Endothelial cell of umbilical vein (primary cell): ENCODE results near the gene PET100. TPM values are rescaled to one million over a fixed set of nuclear protein-coding genes. Genes with fewer than 3 reads are reported as not detected.

Experiments used
- BruUV-seq: library from RNA; stranded (reverse); fragments of 400-500 nt; replicated peaks from 2 replicates; lab custom pipeline; 2021; lab: Mats Ljungman, UMichigan
- CTCF ChIA-PET: fragments of 300-600, 350-600 bp; sonication (Branson Sonifier 250); formaldehyde crosslinking; loops from one replicate; lab custom pipeline; 2021; ENCODE audit warnings: antibody characterized with exemption, inconsistent platforms; lab: Charles Lee
- POLR2A ChIA-PET: fragments of 300-600, 350-600 bp; sonication (Branson Sonifier 250); formaldehyde crosslinking; loops from one replicate; lab custom pipeline; 2021; ENCODE audit warnings: antibody characterized with exemption, inconsistent platforms; lab: Charles Lee
- DNase-seq: peaks from one replicate; pipeline ENCODE4 v3.0.0-alpha.2; 2011; ENCODE audit warnings: low read depth, low spot score
- FAIRE-seq: peaks from 2 replicates; lab custom pipeline; 2011; peaks lifted over from hg19 to GRCh38; lab: Jason Lieb, UNC
- H2AFZ ChIP-seq: 2 replicates; pipeline ENCODE4 v1.6.0; 2012; ENCODE audit warnings: low read depth, low read length, control low read depth, inconsistent platforms
- H3K27ac ChIP-seq: 2 replicates; pipeline ENCODE4 v1.5.1; 2011; ENCODE audit warnings: low read depth, mild to moderate bottlenecking, control low read depth, low read length, moderate library complexity; ENCODE audit not compliant: insufficient read depth
- H3K27me3 ChIP-seq, 2 experiments: 2 replicates each; pipeline versions ENCODE4 v1.6.0 to v1.6.1; 2011; ENCODE audit warnings: low read length in 2 of 2, mixed read lengths in 1 of 2; ENCODE audit not compliant: control insufficient read depth in 2 of 2, insufficient read depth in 2 of 2
- H3K36me3 ChIP-seq, 2 experiments: 2 replicates in 1 of 2; 3 replicates in 1 of 2; pipeline ENCODE4 v1.5.1; 2011; ENCODE audit warnings: low read length in 2 of 2, mild to moderate bottlenecking in 1 of 2, moderate library complexity in 1 of 2; ENCODE audit not compliant: control insufficient read depth in 2 of 2, insufficient read depth in 2 of 2; ENCODE audit errors: extremely low read depth in 1 of 2
- H3K4me1 ChIP-seq: 3 replicates; pipeline ENCODE4 v1.5.1; 2011; ENCODE audit warnings: mild to moderate bottlenecking, low read length; ENCODE audit not compliant: control insufficient read depth, insufficient read depth; ENCODE audit errors: extremely low read depth
- H3K4me2 ChIP-seq: 2 replicates; pipeline ENCODE4 v1.6.1; 2011; ENCODE audit warnings: low read length, control low read depth, mixed read lengths; ENCODE audit not compliant: insufficient read depth
- H3K4me3 ChIP-seq, 3 experiments: fragments of 200-600 bp in 1 of 3; sonication (generic), shearing (Covaris generic) in 1 of 3; replicated peaks in 1 of 3; 2 replicates each; pipeline ENCODE4 v1.5.1; 2011 to 2016; ENCODE audit warnings: control low read depth in 3 of 3, low read length in 3 of 3, mild to moderate bottlenecking in 2 of 3, inconsistent platforms in 1 of 3, low read depth in 1 of 3, moderate library complexity in 1 of 3; ENCODE audit not compliant: insufficient read depth in 1 of 3
- H3K79me2 ChIP-seq: 2 replicates; pipeline ENCODE4 v1.6.0; 2012; ENCODE audit warnings: low read length, inconsistent platforms; ENCODE audit not compliant: control insufficient read depth, insufficient read depth
- H3K9ac ChIP-seq: replicated peaks from 2 replicates; pipeline ENCODE3; 2011; ENCODE audit warnings: low read length, control low read depth; ENCODE audit not compliant: insufficient read depth; ENCODE audit errors: extremely low read depth
- H3K9me1 ChIP-seq: replicated peaks from 3 replicates; pipeline ENCODE4 v1.6.0; 2011; ENCODE audit warnings: mild to moderate bottlenecking, low read length; ENCODE audit not compliant: control insufficient read depth, insufficient read depth; ENCODE audit errors: extremely low read depth
- H3K9me3 ChIP-seq: replicated peaks from 2 replicates; pipeline ENCODE4 v1.5.1; 2012; ENCODE audit warnings: low read length, inconsistent platforms; ENCODE audit not compliant: control insufficient read depth, insufficient read depth
- H4K20me1 ChIP-seq: replicated peaks from 2 replicates; pipeline ENCODE3; 2011; ENCODE audit warnings: mild to moderate bottlenecking, low read length; ENCODE audit not compliant: control insufficient read depth, insufficient read depth; ENCODE audit errors: extremely low read depth
- EZH2 ChIP-seq: IDR thresholded peaks from 2 replicates; pipeline ENCODE4 v1.6.1; 2012; ENCODE audit warnings: borderline replicate concordance, low read depth, mild to moderate bottlenecking, moderate library complexity, low read length, inconsistent platforms; ENCODE audit not compliant: severe bottlenecking
- FOS ChIP-seq: IDR thresholded peaks from 2 replicates; pipeline ENCODE4 v1.6.1; 2011; ENCODE audit warnings: mild to moderate bottlenecking, low read length, moderate library complexity, borderline replicate concordance; ENCODE audit not compliant: insufficient read depth
- GATA2 ChIP-seq: IDR thresholded peaks from 2 replicates; pipeline ENCODE4 v1.7.0; 2011; ENCODE audit warnings: low read depth, mild to moderate bottlenecking, moderate library complexity, mixed read lengths, low read length; ENCODE audit not compliant: insufficient read length, insufficient read depth
- JUN ChIP-seq: IDR thresholded peaks from 2 replicates; pipeline ENCODE4 v1.6.1; 2011; ENCODE audit warnings: borderline replicate concordance, low read depth; ENCODE audit not compliant: insufficient read length, insufficient read depth
- MYC ChIP-seq: IDR thresholded peaks from one replicate; pipeline ENCODE4 v1.6.1; 2011; ENCODE audit warnings: mild to moderate bottlenecking, low read depth, low read length
- POLR2A ChIP-seq: IDR thresholded peaks from 2 replicates; pipeline ENCODE4 v1.6.1; 2012; ENCODE audit warnings: low read depth, mild to moderate bottlenecking, control low read depth, low read length
- POLR2AphosphoS5 ChIP-seq: IDR thresholded peaks from 2 replicates; pipeline ENCODE4 v1.6.1; 2012; ENCODE audit warnings: low read depth, mild to moderate bottlenecking, control low read depth, low read length, moderate library complexity; ENCODE audit not compliant: insufficient read depth
- dilution Hi-C: fragments of 300-500 bp; cut with MboI; formaldehyde crosslinking; loops from one replicate; pipeline ENCODE4 v1.15.0; 2019; ENCODE audit warnings: low sequenced_read_pairs; ENCODE audit not compliant: extremely low pct_ligation_motif_present
- intact Hi-C: fragments of 100-400 bp; cut with micrococcal nuclease; formaldehyde crosslinking; loops from one replicate; pipeline ENCODE4 v1.10.0; 2022
- polyA plus RNA-seq, 4 experiments: library from polyadenylated mRNA; depleted of rRNA in 3 of 4; stranded (reverse) in 3 of 4; unstranded in 1 of 4; fragments of >200 nt; gene quantifications; 2 replicates each; pipeline versions ENCODE4 v1.2.1 to v1.2.3, GENCODE V29; 2011 to 2012; ENCODE audit warnings: missing spikeins in 1 of 4
- total RNA-seq: library from RNA; stranded (reverse); gene quantifications from 2 replicates; pipeline ENCODE4 v1.2.3, GENCODE V29; 2021
- TF ChIP-seq, protein P1 (sequence below): IDR thresholded peaks from 2 replicates; pipeline ENCODE4 v1.6.1; 2011; ENCODE audit not compliant: insufficient read depth, insufficient read length
- TF ChIP-seq, protein P2 (sequence below), 2 donors: IDR thresholded peaks; 1 replicate in 1 of 2; 2 replicates in 1 of 2; pipeline ENCODE4 v1.5.1; 2011; ENCODE audit warnings: low read length in 2 of 2, mild to moderate bottlenecking in 2 of 2, moderate library complexity in 2 of 2, control low read depth in 1 of 2, inconsistent platforms in 1 of 2, low read depth in 1 of 2; ENCODE audit not compliant: insufficient read depth in 1 of 2; ENCODE audit errors: extremely low read depth in 1 of 2

The PET100 gene
- total and polyA plus RNA-seq, 2 donors (not counting 3 experiments of a cell fraction or from before 2014, with no cell fraction given) = 55.0 to 172 TPM

DNA sequence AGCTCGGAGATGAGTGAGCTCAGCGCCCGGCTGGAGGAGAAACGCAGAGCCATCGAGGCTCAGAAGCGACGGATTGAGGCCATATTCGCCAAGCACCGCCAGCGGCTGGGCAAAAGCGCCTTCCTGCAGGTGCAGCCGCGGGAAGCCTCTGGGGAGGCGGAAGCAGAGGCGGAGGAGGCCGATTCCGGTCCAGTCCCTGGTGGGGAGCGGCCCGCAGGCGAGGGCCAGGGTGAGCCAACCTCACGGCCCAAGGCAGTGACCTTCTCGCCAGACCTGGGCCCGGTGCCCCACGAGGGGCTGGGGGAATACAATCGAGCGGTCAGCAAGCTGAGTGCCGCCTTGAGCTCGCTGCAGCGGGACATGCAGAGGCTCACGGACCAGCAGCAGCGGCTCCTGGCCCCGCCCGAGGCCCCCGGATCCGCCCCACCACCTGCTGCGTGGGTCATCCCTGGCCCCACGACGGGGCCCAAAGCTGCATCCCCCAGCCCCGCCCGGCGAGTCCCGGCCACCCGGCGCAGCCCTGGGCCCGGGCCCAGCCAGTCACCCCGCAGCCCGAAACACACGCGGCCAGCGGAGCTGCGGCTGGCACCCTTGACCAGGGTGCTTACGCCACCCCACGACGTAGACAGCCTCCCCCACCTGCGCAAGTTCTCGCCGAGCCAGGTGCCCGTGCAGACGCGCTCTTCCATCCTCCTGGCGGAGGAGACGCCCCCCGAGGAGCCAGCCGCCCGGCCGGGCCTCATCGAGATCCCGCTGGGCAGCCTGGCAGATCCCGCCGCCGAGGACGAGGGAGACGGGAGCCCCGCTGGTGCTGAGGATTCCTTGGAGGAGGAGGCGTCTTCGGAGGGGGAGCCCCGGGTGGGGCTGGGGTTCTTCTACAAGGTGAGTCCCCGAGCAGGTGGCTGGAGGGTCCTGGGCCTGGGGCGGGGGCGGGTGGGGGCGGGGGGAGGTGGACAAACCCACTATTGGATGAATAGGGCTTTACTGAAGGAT lies 17.0 kb upstream of the PET100 start:
- DNase-seq = no peak
- no peak for FAIRE-seq
- no peaks in the 10 kb centered on the region for H4K20me1 ChIP-seq
- no peak overlapping the region for H2AFZ ChIP-seq
- no peaks in the 10 kb centered on the region for H3K79me2 ChIP-seq
- intact Hi-C loops = no loop called here
- H3K27me3 ChIP-seq = no peaks in the 10 kb centered on the region
- ChIA-PET POLR2A (no interaction called here), CTCF (interaction anchor here (1.5 kb wide), 1 partner anchor 44 kb away, joined by 5 read pairs; no protein-coding TSS in a partner anchor)
- no peaks in the 10 kb centered on the region for H3K9me3 ChIP-seq
- H3K4me2 ChIP-seq = no peak overlapping the region
- no peak overlapping the region for H3K9ac ChIP-seq
- no TSS peak for BruUV-seq
- H3K4me3 ChIP-seq = no peak overlapping the region
- no peaks in the 10 kb centered on the region for H3K4me1 ChIP-seq
- H3K27ac ChIP-seq = no peak overlapping the region
- dilution Hi-C loops = no loop called here
- TF ChIP-seq FOS (no peak), MYC (no peak), POLR2AphosphoS5 (no peak)
- no peaks in the 10 kb centered on the region for H3K36me3 ChIP-seq
- no peaks in the 10 kb centered on the region for H3K9me1 ChIP-seq

DNA sequence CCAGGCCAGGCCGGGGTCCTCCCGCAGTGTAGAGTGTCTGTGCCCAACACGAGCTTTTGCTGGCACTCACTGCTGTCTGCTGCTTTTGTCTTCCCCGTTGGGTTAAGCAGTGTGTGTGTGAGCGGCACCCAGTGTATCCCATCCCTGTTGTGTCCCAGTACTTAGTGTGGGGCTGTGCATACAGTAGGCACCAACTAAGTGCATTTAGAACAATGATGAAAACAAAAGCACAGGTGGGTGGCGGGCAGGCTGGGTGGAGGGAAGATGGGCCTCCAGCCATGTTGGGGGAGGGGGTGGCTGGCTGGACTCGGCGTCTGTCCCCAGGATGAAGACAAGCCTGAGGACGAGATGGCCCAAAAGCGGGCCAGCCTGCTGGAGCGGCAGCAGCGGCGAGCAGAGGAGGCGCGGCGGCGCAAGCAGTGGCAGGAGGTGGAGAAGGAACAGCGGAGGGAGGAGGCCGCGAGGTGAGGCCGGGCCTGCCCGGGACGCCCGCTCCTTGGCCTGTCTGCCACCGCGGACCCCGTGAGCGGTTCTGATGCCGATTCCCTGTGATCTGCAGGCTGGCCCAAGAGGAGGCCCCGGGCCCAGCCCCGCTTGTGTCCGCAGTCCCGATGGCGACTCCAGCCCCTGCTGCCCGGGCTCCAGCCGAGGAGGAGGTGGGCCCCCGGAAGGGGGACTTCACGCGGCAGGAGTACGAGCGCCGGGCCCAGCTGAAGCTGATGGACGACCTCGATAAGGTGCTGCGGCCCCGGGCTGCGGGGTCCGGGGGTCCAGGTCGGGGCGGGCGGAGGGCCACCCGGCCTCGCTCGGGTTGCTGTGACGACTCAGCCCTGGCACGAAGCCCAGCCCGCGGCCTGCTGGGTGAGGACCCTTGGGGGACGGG lies 14.5 kb upstream of the PET100 start:
- intact Hi-C loops (no loop called here), dilution Hi-C loops (no loop called here)
- no peak overlapping the region for H3K27ac ChIP-seq
- H4K20me1 ChIP-seq = no peaks in the 10 kb centered on the region
- H3K9me3 ChIP-seq = no peaks in the 10 kb centered on the region
- DNase-seq = no peak
- H3K9ac ChIP-seq = no peak overlapping the region
- no peaks in the 10 kb centered on the region for H3K4me1 ChIP-seq
- no peak overlapping the region for H3K4me2 ChIP-seq
- TF ChIP-seq GATA2 (no peak), FOS (no peak), POLR2AphosphoS5 (no peak), POLR2A (no peak), EZH2 (no peak), JUN (no peak), MYC (no peak)
- TF ChIP-seq, protein P1, sequence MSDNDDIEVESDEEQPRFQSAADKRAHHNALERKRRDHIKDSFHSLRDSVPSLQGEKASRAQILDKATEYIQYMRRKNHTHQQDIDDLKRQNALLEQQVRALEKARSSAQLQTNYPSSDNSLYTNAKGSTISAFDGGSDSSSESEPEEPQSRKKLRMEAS = no peak
- TF ChIP-seq, protein P2, sequence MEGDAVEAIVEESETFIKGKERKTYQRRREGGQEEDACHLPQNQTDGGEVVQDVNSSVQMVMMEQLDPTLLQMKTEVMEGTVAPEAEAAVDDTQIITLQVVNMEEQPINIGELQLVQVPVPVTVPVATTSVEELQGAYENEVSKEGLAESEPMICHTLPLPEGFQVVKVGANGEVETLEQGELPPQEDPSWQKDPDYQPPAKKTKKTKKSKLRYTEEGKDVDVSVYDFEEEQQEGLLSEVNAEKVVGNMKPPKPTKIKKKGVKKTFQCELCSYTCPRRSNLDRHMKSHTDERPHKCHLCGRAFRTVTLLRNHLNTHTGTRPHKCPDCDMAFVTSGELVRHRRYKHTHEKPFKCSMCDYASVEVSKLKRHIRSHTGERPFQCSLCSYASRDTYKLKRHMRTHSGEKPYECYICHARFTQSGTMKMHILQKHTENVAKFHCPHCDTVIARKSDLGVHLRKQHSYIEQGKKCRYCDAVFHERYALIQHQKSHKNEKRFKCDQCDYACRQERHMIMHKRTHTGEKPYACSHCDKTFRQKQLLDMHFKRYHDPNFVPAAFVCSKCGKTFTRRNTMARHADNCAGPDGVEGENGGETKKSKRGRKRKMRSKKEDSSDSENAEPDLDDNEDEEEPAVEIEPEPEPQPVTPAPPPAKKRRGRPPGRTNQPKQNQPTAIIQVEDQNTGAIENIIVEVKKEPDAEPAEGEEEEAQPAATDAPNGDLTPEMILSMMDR (IDR thresholded peaks at IDR 0.05; ENCODE audit: extremely low read depth in 1 of 2, insufficient read depth in 1 of 2, low read depth in 1 of 2, low read length in 2 of 2) = no peak
- ChIA-PET POLR2A (no interaction called here), CTCF (no interaction called here)
- H3K79me2 ChIP-seq = no peaks in the 10 kb centered on the region
- no TSS peak for BruUV-seq
- peaks cover 0 to 6% of the 10 kb centered on the region in 2 experiments for H3K36me3 ChIP-seq
- no peaks in the 10 kb centered on the region for H3K27me3 ChIP-seq
- FAIRE-seq = no peak
- no peak overlapping the region for H2AFZ ChIP-seq
- no peak overlapping the region for H3K4me3 ChIP-seq
- no peaks in the 10 kb centered on the region for H3K9me1 ChIP-seq
